Measurements from ENCODE around the gene KCTD16. TPM values are rescaled to one million over a fixed set of nuclear protein-coding genes. Genes with fewer than 3 reads are reported as not detected.
A peak's percentile ranks its signal among the peaks of the same experiment; 100 is the strongest.

Gene KCTD16
- total RNA-seq, 1 experiment from 2014 or later, result 0.29 TPM

GRCh38 chr5:144194144-144194543 is 23.5 kb downstream of the KCTD16 start:
- no peak for DNase-seq
- Histone ChIP-seq H3K27me3 (replicated peaks; ENCODE audit: control insufficient read depth, insufficient read depth, low read length) (no peaks in the 10 kb centered on the region), H3K36me3 (ENCODE audit: control insufficient read depth, insufficient read depth, low read length) (no peaks in the 10 kb centered on the region), H3K4me1 (0 out of 2 replicates have a peak, but pooled peaks cover 5% of the 10 kb centered on the region), H3K4me3 (ENCODE audit: low read depth, low read length) (no peak overlapping the region), H3K9me3 (no peaks in the 10 kb centered on the region)
- Mint-ChIP-seq H3K27ac (ENCODE audit: unreplicated experiment) (no peak overlapping the region), H3K4me1 (ENCODE audit: low read depth, unreplicated experiment) (peaks cover 11% of the 10 kb centered on the region), H3K27me3 (ENCODE audit: insufficient read depth, unreplicated experiment) (peaks cover 4% of the 10 kb centered on the region), H3K36me3 (ENCODE audit: insufficient read depth, unreplicated experiment) (no peaks in the 10 kb centered on the region), H3K9me3 (ENCODE audit: unreplicated experiment) (no peaks in the 10 kb centered on the region), H3K4me3 (ENCODE audit: unreplicated experiment) (no peak overlapping the region)
- BruUV-seq (replicated peaks), result no TSS peak
- POLR2A ChIA-PET, result no interaction called here
- intact Hi-C loops (cut with micrococcal nuclease; ENCODE audit: unreplicated experiment), result no loop called here
- TF ChIP-seq CTCF (IDR thresholded peaks at IDR 0.05; ENCODE audit: insufficient read depth in 1 of 2, low read depth in 1 of 2, low read length in 1 of 2, severe bottlenecking in 1 of 2, unreplicated experiment in 1 of 2), result no peak
- CTCF ChIA-PET, result interaction anchor here (1.0 kb wide), 1 partner anchor 10 kb away, joined by 5 read pairs; no protein-coding TSS in a partner anchor

- Histone ChIP-seq H3K36me3 (ENCODE audit: control insufficient read depth, insufficient read depth, low read length) (no peaks in the 10 kb centered on the region), H3K27me3 (replicated peaks; ENCODE audit: control insufficient read depth, insufficient read depth, low read length) (no peaks in the 10 kb centered on the region), H3K4me1 (0 out of 2 replicates have a peak, but pooled peaks cover 5% of the 10 kb centered on the region), H3K9me3 (no peaks in the 10 kb centered on the region), H3K4me3 (ENCODE audit: low read depth, low read length) (no peak overlapping the region)
- intact Hi-C loops (cut with micrococcal nuclease; ENCODE audit: unreplicated experiment), result no loop called here
- no TSS peak for BruUV-seq (replicated peaks)
- H3K4me3 Mint-ChIP-seq (ENCODE audit: unreplicated experiment), result no peak overlapping the region
- peaks cover 5% of the 10 kb centered on the region for H3K4me1 Mint-ChIP-seq (ENCODE audit: low read depth, unreplicated experiment)
- H3K27ac Mint-ChIP-seq (ENCODE audit: unreplicated experiment), result no peak overlapping the region
- ChIA-PET POLR2A (no interaction called here), CTCF (interaction anchor here (1.1 kb wide), 1 partner anchor 8 kb away, joined by 3 read pairs; no protein-coding TSS in a partner anchor)
- no peak for DNase-seq
- peaks cover 7% of the 10 kb centered on the region for H3K27me3 Mint-ChIP-seq (ENCODE audit: insufficient read depth, unreplicated experiment)
- no peaks in the 10 kb centered on the region for H3K9me3 Mint-ChIP-seq (ENCODE audit: unreplicated experiment)
- TF ChIP-seq CTCF (IDR thresholded peaks at IDR 0.05; ENCODE audit: insufficient read depth in 1 of 2, low read depth in 1 of 2, low read length in 1 of 2, severe bottlenecking in 1 of 2, unreplicated experiment in 1 of 2), result no peak
- no peaks in the 10 kb centered on the region for H3K36me3 Mint-ChIP-seq (ENCODE audit: insufficient read depth, unreplicated experiment)
These were observed 24.8 kb downstream of the KCTD16 start for GRCh38 chr5:144195448-144195847.

- intact Hi-C loops (cut with micrococcal nuclease; ENCODE audit: unreplicated experiment), result no loop called here
- H3K4me1 Mint-ChIP-seq (ENCODE audit: low read depth, unreplicated experiment), result peaks cover 5% of the 10 kb centered on the region
- H3K9me3 Mint-ChIP-seq (ENCODE audit: unreplicated experiment), result no peaks in the 10 kb centered on the region
- Histone ChIP-seq H3K4me1 (0 out of 2 replicates have a peak, but pooled peaks cover 5% of the 10 kb centered on the region), H3K36me3 (ENCODE audit: control insufficient read depth, insufficient read depth, low read length) (no peaks in the 10 kb centered on the region), H3K9me3 (no peaks in the 10 kb centered on the region), H3K27me3 (replicated peaks; ENCODE audit: control insufficient read depth, insufficient read depth, low read length) (no peaks in the 10 kb centered on the region), H3K4me3 (ENCODE audit: low read depth, low read length) (no peak overlapping the region)
- no TSS peak for BruUV-seq (replicated peaks)
- POLR2A ChIA-PET, result no interaction called here
- peaks cover 6% of the 10 kb centered on the region for H3K27me3 Mint-ChIP-seq (ENCODE audit: insufficient read depth, unreplicated experiment)
- H3K36me3 Mint-ChIP-seq (ENCODE audit: insufficient read depth, unreplicated experiment), result no peaks in the 10 kb centered on the region
- DNase-seq, result no peak
- CTCF ChIA-PET, result no interaction called here
- H3K4me3 Mint-ChIP-seq (ENCODE audit: unreplicated experiment), result no peak overlapping the region
- peak in 1 of 2 experiments; percentile 18 for TF ChIP-seq CTCF (IDR thresholded peaks at IDR 0.05; ENCODE audit: insufficient read depth in 1 of 2, low read depth in 1 of 2, low read length in 1 of 2, severe bottlenecking in 1 of 2, unreplicated experiment in 1 of 2)
- no peak overlapping the region for H3K27ac Mint-ChIP-seq (ENCODE audit: unreplicated experiment)
These were observed 25.9 kb downstream of the KCTD16 start for GRCh38 chr5:144196612-144197011.
